ENCODE data around the gene AP4B1. TPM values are rescaled to one million over a fixed set of nuclear protein-coding genes. Genes with fewer than 3 reads are reported as not detected.

AP4B1 gene
- total and polyA plus RNA-seq, 9 of the 15 experiments (the other 6 are each of a cell fraction or from before 2014, with no cell fraction given) = 15.8 to 36.5 (median 24.6) TPM

- TF ChIP-seq ZBTB9 (CRISPR knock-in tag; IDR thresholded peaks at IDR 0.05) = 0 out of 2 replicates have a peak, but pooled peaks have one; percentile 48
- TF ChIP-seq NRF1 (conservative IDR thresholded peaks at IDR 0.05 in 1 of 2, IDR thresholded peaks at IDR 0.05 in 1 of 2) = 0 out of 4 replicates have a peak, but pooled peaks of 1 of the 2 experiments have one; percentile 38
- TF ChIP-seq ZKSCAN8 (CRISPR knock-in tag; IDR thresholded peaks at IDR 0.05) = peak; percentile 38; the same call in 1 of the 2 replicates
- peak; percentile 83 for TF ChIP-seq ATF7 (IDR thresholded peaks at IDR 0.05)
- 0 out of 2 replicates have a peak, but pooled peaks have one; percentile 53 for TF ChIP-seq ZNF609 (CRISPR knock-in tag; IDR thresholded peaks at IDR 0.05; ENCODE audit: borderline replicate concordance)
- TF ChIP-seq MAZ (CRISPR knock-in tag; conservative IDR thresholded peaks at IDR 0.05 in 1 of 2, IDR thresholded peaks at IDR 0.05 in 1 of 2) = peak; percentile 28 to 42; a peak in 2 of 4 replicates
- TF ChIP-seq VEZF1 (CRISPR knock-in tag; IDR thresholded peaks at IDR 0.05) = peak; percentile 54
- 0 out of 2 replicates have a peak, but pooled peaks have one; percentile 53 for TF ChIP-seq ZBTB43 (CRISPR knock-in tag; IDR thresholded peaks at IDR 0.05)
- no peak for TF ChIP-seq KDM5B (IDR thresholded peaks at IDR 0.05; ENCODE audit: insufficient replicate concordance, low read depth, low read length)
- peak; percentile 75 for TF ChIP-seq ZBTB12 (CRISPR knock-in tag; IDR thresholded peaks at IDR 0.05)
- peak; percentile 52; the same call in 1 of the 2 replicates for TF ChIP-seq ZBTB33 (CRISPR knock-in tag; IDR thresholded peaks at IDR 0.05)
- peak; percentile 49; the same call in 1 of the 2 replicates for TF ChIP-seq JUND (IDR thresholded peaks at IDR 0.05; ENCODE audit: borderline replicate concordance, low read depth, low read length)
- TF ChIP-seq JUND (tag; IDR thresholded peaks at IDR 0.05; ENCODE audit: borderline replicate concordance, low read depth, low read length) = peak; percentile 65; the same call in 2 of the 3 replicates
Measured at GRCh38 chr1:113871597-113872113, 32.9 kb downstream of the AP4B1 start, which contains the start of gene PTPN22 (continued).

Data from K562 (cell line).